B cell (primary cell): ENCODE data around the gene TMEM115.

ENCODE experiments used
- EZH2 ChIP-seq: IDR thresholded peaks from 2 replicates; pipeline ENCODE4 v1.6.1; 2012; ENCODE audit warnings: borderline replicate concordance, low read depth, mild to moderate bottlenecking, moderate library complexity, low read length; ENCODE audit not compliant: insufficient read depth, poor library complexity, severe bottlenecking
- TF ChIP-seq, protein P1 (sequence below): fragments of 200-600 bp; IDR thresholded peaks from one replicate; pipeline ENCODE4 v1.8.0; 2022; ENCODE audit warnings: antibody characterized with exemption, mild to moderate bottlenecking

- TF ChIP-seq, protein P1, sequence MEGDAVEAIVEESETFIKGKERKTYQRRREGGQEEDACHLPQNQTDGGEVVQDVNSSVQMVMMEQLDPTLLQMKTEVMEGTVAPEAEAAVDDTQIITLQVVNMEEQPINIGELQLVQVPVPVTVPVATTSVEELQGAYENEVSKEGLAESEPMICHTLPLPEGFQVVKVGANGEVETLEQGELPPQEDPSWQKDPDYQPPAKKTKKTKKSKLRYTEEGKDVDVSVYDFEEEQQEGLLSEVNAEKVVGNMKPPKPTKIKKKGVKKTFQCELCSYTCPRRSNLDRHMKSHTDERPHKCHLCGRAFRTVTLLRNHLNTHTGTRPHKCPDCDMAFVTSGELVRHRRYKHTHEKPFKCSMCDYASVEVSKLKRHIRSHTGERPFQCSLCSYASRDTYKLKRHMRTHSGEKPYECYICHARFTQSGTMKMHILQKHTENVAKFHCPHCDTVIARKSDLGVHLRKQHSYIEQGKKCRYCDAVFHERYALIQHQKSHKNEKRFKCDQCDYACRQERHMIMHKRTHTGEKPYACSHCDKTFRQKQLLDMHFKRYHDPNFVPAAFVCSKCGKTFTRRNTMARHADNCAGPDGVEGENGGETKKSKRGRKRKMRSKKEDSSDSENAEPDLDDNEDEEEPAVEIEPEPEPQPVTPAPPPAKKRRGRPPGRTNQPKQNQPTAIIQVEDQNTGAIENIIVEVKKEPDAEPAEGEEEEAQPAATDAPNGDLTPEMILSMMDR, result no peak
- TF ChIP-seq EZH2, result no peak
Observed at GRCh38 chr3:50336452-50337174, 22.7 kb downstream of the TMEM115 start.
